ENCODE data around the gene GPRC5A. TPM values are rescaled to one million over a fixed set of nuclear protein-coding genes. Genes with fewer than 3 reads are reported as not detected.

Gene GPRC5A
- total and polyA plus RNA-seq, 2 donors (not counting 3 experiments of a cell fraction or from before 2014, with no cell fraction given) = 22.7 to 86.4 TPM

- TF ChIP-seq JUN (IDR thresholded peaks at IDR 0.05; ENCODE audit: borderline replicate concordance, insufficient read depth, insufficient read length, low read depth) (no peak), MYC (IDR thresholded peaks at IDR 0.05; ENCODE audit: low read depth, low read length) (no peak), CTCF (IDR thresholded peaks at IDR 0.05; ENCODE audit: extremely low read depth in 1 of 2, insufficient read depth in 1 of 2, low read depth in 1 of 2, low read length in 2 of 2) (no peak)
- no peak for DNase-seq (ENCODE audit: low read depth, low spot score)
- ChIA-PET POLR2A (no interaction called here), CTCF (no interaction called here)
- H3K79me2 ChIP-seq (ENCODE audit: control insufficient read depth, insufficient read depth, low read length) = no peaks in the 10 kb centered on the region
- BruUV-seq (replicated peaks) = TSS peak; percentile 3
- H3K9ac ChIP-seq (replicated peaks; ENCODE audit: extremely low read depth, insufficient read depth, low read length) = no peak overlapping the region
- peaks cover 5% of the 10 kb centered on the region for H3K4me1 ChIP-seq (ENCODE audit: control insufficient read depth, extremely low read depth, insufficient read depth, low read length)
- H3K27me3 ChIP-seq (ENCODE audit: control insufficient read depth in 2 of 2, insufficient read depth in 2 of 2, low read length in 2 of 2) = no peaks in the 10 kb centered on the region
- H3K9me3 ChIP-seq (replicated peaks; ENCODE audit: control insufficient read depth, insufficient read depth, low read length) = no peaks in the 10 kb centered on the region
- H3K4me3 ChIP-seq (replicated peaks in 1 of 3; ENCODE audit: insufficient read depth in 1 of 3, low read depth in 1 of 3, low read length in 3 of 3) = no peak overlapping the region
- dilution Hi-C loops (cut with MboI; ENCODE audit: extremely low pct_ligation_motif_present, low sequenced_read_pairs) (no loop called here), intact Hi-C loops (cut with micrococcal nuclease) (no loop called here)
- no peak overlapping the region for H3K4me2 ChIP-seq (ENCODE audit: insufficient read depth, low read length)
- no peak overlapping the region for H2AFZ ChIP-seq (ENCODE audit: low read depth, low read length)
- no peaks in the 10 kb centered on the region for H3K36me3 ChIP-seq (ENCODE audit: control insufficient read depth in 2 of 2, extremely low read depth in 1 of 2, insufficient read depth in 2 of 2, low read length in 2 of 2)
- FAIRE-seq = no peak
- no peaks in the 10 kb centered on the region for H4K20me1 ChIP-seq (replicated peaks; ENCODE audit: control insufficient read depth, extremely low read depth, insufficient read depth, low read length)
- H3K9me1 ChIP-seq (replicated peaks; ENCODE audit: control insufficient read depth, extremely low read depth, insufficient read depth, low read length) = no peaks in the 10 kb centered on the region
- no peak overlapping the region for H3K27ac ChIP-seq (ENCODE audit: insufficient read depth, low read depth, low read length)
Measured at GRCh38 chr12:12929696-12930095, 38.3 kb downstream of the GPRC5A start.

- BruUV-seq (replicated peaks) = no TSS peak
- intact Hi-C loops (cut with micrococcal nuclease) = no loop called here
- Histone ChIP-seq H3K4me2 (ENCODE audit: insufficient read depth, low read length) (no peak overlapping the region), H3K9me1 (replicated peaks; ENCODE audit: control insufficient read depth, extremely low read depth, insufficient read depth, low read length) (no peaks in the 10 kb centered on the region), H4K20me1 (replicated peaks; ENCODE audit: control insufficient read depth, extremely low read depth, insufficient read depth, low read length) (no peaks in the 10 kb centered on the region), H3K27me3 (ENCODE audit: control insufficient read depth in 2 of 2, insufficient read depth in 2 of 2, low read length in 2 of 2) (no peaks in the 10 kb centered on the region), H3K27ac (ENCODE audit: insufficient read depth, low read depth, low read length) (no peak overlapping the region), H3K36me3 (ENCODE audit: control insufficient read depth in 2 of 2, extremely low read depth in 1 of 2, insufficient read depth in 2 of 2, low read length in 2 of 2) (no peaks in the 10 kb centered on the region), H3K9me3 (replicated peaks; ENCODE audit: control insufficient read depth, insufficient read depth, low read length) (no peaks in the 10 kb centered on the region), H3K4me1 (ENCODE audit: control insufficient read depth, extremely low read depth, insufficient read depth, low read length) (peaks cover 5% of the 10 kb centered on the region), H2AFZ (ENCODE audit: low read depth, low read length) (no peak overlapping the region), H3K9ac (replicated peaks; ENCODE audit: extremely low read depth, insufficient read depth, low read length) (no peak overlapping the region), H3K79me2 (ENCODE audit: control insufficient read depth, insufficient read depth, low read length) (no peaks in the 10 kb centered on the region), H3K4me3 (replicated peaks in 1 of 3; ENCODE audit: insufficient read depth in 1 of 3, low read depth in 1 of 3, low read length in 3 of 3) (no peak overlapping the region)
- no peak for FAIRE-seq
- ChIA-PET POLR2A (no interaction called here), CTCF (interaction anchor here (0.5 kb wide), 1 partner anchor 41 kb away, joined by 3 read pairs; no protein-coding TSS in a partner anchor)
- dilution Hi-C loops (cut with MboI; ENCODE audit: extremely low pct_ligation_motif_present, low sequenced_read_pairs) = no loop called here
- TF ChIP-seq MAX (IDR thresholded peaks at IDR 0.05; ENCODE audit: insufficient read depth, insufficient read length) (no peak), CTCF (IDR thresholded peaks at IDR 0.05; ENCODE audit: extremely low read depth in 1 of 2, insufficient read depth in 1 of 2, low read depth in 1 of 2, low read length in 2 of 2) (no peak), POLR2AphosphoS5 (IDR thresholded peaks at IDR 0.05; ENCODE audit: insufficient read depth, low read depth, low read length) (no peak), POLR2A (IDR thresholded peaks at IDR 0.05; ENCODE audit: low read depth, low read length) (no peak), FOS (IDR thresholded peaks at IDR 0.05; ENCODE audit: borderline replicate concordance, insufficient read depth, low read length) (no peak), EZH2 (IDR thresholded peaks at IDR 0.05; ENCODE audit: borderline replicate concordance, low read depth, low read length, severe bottlenecking) (no peak), GATA2 (IDR thresholded peaks at IDR 0.05; ENCODE audit: insufficient read depth, insufficient read length, low read depth, low read length) (no peak), JUN (IDR thresholded peaks at IDR 0.05; ENCODE audit: borderline replicate concordance, insufficient read depth, insufficient read length, low read depth) (no peak), MYC (IDR thresholded peaks at IDR 0.05; ENCODE audit: low read depth, low read length) (no peak)
- DNase-seq (ENCODE audit: low read depth, low spot score) = no peak
Measured at GRCh38 chr12:12930633-12931219, 39.4 kb downstream of the GPRC5A start.
